Measurements from ENCODE around the gene SCNN1A.

DNA sequence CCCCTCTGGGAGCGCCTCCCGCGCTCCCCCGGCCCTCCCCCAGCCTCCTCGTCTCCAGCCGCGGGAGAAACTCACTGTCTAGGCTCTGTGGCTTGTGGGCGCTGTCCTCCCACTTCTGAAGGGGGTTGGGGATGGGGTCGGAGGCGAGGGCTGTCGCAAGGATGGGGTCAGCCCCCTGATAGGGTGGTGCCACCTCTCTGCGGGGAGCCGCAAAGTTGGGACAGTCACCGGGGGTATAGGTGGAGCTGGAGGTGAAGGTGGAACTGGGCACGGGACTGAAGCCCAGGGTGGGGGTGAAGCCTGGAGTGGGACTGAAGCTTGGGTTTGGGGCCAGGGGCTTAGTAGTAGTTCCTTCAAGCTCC, 45.7 kb downstream of the SCNN1A start:
- TF ChIP-seq, protein P1, sequence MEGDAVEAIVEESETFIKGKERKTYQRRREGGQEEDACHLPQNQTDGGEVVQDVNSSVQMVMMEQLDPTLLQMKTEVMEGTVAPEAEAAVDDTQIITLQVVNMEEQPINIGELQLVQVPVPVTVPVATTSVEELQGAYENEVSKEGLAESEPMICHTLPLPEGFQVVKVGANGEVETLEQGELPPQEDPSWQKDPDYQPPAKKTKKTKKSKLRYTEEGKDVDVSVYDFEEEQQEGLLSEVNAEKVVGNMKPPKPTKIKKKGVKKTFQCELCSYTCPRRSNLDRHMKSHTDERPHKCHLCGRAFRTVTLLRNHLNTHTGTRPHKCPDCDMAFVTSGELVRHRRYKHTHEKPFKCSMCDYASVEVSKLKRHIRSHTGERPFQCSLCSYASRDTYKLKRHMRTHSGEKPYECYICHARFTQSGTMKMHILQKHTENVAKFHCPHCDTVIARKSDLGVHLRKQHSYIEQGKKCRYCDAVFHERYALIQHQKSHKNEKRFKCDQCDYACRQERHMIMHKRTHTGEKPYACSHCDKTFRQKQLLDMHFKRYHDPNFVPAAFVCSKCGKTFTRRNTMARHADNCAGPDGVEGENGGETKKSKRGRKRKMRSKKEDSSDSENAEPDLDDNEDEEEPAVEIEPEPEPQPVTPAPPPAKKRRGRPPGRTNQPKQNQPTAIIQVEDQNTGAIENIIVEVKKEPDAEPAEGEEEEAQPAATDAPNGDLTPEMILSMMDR (IDR thresholded peaks at IDR 0.05) = no peak
- no peak for TF ChIP-seq POLR2A (IDR thresholded peaks at IDR 0.05)

Measured in heart left ventricle (tissue), 13 donors.